HTERT RPE-1 (cell line): ENCODE data around the gene TAPT1.

ENCODE experiments used
- in situ Hi-C: fragments of 300-500 bp; cut with MboI; formaldehyde crosslinking; loops from 4 replicates; pipeline ENCODE4 v1.14.3; 2020; ENCODE audit warnings: low sequenced_read_pairs

TAPT1 gene

DNA sequence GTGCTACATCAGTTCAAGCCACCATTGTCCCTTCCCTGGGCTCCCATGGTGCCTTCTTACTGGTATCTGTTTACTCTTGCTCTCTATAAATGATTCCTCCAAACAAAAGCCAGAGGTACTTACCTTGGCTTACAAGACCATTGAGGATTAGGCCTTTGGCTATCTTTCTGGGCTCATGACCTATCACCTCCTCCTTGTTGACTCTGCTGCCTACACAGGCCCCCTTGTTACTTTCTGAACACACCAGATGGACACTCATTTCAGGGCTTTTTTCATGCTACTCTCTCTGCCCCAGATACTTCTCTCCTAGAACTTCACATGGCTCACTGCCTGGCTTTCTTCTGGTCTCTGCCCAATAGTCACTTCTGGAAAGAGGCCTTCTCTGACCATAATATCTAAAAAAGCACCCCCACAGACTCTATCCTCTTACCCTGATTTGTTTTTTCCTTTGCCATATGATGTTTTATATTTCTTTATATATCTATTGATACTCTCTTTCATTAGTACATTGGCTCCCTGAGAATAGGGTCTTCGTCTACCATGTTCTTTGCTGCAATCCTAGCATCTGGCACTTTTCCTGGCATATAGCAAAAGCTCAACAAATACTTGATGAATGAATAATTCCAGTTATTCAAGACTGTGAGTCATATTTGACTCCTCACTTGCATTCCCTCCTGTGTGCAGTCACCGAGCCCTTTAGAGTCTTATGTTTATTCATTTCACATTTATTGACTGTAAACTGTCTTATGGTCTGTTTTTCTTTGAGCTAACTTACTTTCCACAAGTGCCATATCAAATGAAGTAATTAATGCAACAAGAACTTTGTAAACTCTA lies 27.1 kb upstream of the TAPT1 start:
- in situ Hi-C loops: loop anchor here (25.0 kb wide), 1 partner anchor 216 kb away; no protein-coding TSS in a partner anchor

DNA sequence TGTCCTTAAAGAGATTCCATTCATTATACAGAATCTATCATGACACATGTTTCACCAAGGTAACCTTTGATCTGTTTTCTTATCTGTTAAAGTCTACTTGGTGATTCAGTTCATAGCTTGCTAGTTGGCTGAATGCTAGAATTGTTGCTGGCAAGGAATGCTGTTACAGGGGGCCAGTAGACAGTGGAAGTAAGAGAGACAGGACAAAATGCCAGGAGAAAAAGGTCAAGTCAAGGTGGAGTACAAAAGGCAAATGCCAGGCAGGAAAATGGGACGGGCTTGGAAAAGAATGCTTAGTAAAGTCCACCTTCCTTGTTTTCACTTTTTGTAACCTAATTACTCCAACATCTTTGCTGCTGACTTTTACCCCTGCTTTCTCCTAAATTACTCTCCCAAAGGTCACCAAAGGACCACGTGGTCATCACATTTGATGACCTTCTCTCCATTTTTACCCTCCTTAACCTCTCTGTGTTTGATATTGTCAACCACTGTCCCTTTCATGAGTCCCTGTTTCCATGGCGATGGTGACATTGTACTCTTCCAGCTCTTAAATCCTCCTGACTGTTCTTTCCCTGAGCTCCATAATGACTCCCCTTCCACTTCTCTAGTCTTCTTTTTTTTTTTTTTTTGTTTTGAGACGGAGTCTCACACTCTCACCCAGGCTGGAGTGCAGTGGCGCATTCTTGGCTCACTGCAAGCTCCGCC lies 24.5 kb upstream of the TAPT1 start:
- in situ Hi-C loops: loop anchor here (25.0 kb wide), 1 partner anchor 214 kb away; no protein-coding TSS in a partner anchor

DNA sequence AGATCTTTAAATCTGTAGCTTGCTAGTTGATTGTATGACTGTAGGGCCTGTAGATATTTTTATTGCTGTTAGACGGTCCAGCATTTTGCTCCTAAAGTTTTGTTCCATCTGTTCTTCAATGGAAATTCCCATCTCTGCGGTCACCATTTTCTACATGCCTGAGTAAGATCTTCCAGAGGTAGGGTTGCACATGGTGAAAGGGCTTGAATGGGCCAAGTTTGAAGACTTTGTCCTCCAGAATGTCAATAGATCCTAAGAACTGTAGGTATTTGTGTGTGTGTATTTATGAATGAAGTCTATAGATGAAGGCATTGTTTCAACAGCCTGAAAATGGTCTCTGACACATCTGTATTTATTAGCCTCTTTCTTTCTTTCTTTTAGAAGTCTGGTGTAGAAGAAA lies 22.3 kb upstream of the TAPT1 start:
- in situ Hi-C loops: no loop called here

DNA sequence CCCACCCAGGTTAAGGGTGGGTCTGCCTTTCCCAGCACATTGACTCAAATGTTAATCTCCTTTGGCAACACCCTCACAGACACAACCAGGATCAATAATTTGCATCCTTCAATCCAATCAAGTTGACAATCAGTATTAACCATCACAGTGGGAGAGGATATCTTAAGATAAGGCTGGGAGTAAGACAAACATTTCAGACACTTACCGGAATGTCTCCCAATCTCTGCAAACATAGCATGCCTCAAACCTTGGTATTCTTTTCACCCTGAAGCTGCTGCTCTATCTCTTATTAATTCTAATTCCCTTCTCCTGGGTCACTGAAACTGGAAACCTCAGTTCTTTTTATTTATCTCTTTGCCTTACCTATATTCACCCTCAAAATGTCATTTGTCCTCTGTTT lies 19.0 kb upstream of the TAPT1 start:
- in situ Hi-C loops: no loop called here

DNA sequence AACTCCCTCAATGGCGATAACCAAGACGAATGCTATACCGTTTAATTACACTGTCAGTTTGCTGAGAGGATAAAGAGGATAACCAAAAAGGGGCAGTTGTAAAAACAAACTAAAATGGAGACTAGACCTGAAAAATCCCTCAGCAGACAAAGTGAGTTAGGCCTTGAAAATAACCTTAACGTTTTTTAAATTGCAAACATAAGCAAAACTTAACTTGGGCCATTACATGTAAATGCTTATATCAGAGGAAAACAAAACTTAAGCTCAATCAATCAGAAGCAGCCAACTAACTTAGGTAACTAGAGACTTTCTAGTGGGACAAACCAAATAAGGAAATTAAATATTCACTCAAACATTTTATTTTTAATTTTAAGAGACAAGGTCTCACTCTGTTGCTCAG lies 17.0 kb upstream of the TAPT1 start:
- in situ Hi-C loops: no loop called here

DNA sequence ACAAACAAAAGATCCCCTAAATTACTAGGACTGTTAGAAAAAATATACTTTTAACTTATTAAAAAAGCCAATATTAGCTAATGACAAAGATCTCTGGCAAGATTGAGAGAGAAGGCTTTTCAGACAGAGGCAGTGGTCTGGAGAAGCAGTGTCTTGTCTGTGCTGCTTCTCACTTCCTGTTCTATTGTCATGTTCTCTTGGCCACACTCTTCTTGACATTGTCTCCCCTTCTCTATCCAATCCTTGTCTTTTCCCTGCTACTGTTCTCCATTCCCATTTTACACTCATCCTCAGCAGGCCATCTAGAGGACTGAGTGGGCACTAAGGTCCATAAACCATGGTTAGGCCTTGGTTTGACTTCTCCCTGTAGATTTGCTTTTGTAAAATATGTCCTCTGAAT lies 14.0 kb upstream of the TAPT1 start:
- in situ Hi-C loops: no loop called here

DNA sequence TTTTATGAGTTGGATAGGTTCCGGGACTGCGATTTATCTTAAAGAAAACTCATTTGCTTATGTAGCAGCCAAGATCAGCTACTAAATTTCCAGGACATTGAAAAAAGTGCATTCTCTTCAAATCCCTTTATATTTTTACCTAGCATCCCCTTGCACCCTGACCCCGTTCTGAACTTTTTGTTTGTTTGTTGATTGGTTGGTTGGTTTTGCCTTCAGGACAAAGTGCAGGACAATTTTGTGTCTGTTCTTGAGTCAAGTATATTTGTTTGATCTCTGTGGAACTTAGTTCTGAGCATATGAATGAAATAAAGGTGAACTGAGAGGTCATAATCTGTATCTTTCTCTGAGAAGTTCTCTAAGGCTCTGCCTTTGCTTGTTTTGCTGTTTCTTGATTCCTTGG lies 12.8 kb upstream of the TAPT1 start:
- in situ Hi-C loops: no loop called here

DNA sequence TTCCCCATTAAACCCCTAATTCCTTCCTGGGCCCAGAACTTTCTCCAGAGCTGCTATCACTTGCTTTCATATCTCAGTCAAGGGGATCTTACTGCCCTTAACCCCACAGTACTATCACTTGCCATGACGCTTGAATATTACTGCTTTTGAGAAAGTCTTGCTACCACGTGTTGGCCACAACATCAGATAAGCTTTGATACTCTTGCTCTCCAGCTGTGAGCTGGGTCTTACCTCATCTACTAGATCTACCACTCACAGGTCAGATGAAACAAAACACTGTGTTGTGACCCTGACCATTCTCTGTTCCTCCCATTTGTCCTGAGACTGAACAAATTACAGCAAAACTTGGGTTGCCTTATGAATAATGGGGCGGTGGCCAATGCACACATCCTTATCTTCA lies 12.1 kb upstream of the TAPT1 start:
- in situ Hi-C loops: no loop called here

DNA sequence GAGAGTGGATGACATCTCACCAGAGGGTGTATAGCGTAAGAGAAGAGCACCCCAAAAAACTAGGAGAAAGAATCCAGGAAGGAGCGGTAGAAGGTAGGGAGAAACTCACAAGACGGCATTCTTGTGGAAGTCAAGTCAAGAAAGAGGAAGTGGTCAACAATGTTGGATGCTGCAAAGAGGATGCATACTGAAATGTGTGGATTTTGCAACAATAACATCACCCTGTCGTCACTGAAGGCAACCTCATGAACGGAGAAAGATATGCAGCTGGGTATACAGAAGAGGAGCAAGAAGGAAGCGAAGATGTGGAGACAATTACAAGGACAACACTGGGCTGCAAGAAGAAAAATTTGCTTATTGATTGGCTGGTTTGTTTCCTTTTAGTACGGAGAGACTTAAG lies 11.4 kb upstream of the TAPT1 start:
- in situ Hi-C loops: no loop called here

DNA sequence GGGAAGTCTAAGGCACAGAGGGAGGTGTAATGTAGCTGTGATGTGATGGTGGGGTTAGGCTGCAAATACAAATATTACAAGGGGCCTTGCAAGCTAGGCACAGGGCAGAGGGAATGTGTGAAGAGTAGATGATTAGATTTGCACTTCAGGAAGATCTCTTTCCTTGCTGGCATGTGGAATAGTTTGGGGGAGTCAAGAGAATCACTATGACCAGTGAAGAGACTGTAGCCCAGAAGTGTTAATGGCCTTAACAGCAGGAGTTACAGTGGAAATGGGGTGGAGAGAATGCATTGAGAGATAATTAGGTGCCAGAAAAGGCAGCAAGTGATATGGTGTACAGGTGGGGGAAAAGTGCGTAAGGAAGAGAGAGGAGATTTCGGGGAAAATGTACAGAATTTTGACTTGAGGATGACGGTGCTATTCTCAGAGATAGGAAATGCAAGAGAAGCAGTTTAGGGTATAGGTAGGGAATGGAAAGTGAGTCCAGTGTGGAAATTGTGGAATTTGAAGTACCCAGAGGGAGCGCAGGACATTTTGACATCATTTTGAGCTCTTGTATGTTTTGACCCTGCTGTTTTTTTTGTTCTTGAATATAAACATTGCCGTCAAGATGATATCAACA lies 10.2 kb upstream of the TAPT1 start:
- in situ Hi-C loops: no loop called here

DNA sequence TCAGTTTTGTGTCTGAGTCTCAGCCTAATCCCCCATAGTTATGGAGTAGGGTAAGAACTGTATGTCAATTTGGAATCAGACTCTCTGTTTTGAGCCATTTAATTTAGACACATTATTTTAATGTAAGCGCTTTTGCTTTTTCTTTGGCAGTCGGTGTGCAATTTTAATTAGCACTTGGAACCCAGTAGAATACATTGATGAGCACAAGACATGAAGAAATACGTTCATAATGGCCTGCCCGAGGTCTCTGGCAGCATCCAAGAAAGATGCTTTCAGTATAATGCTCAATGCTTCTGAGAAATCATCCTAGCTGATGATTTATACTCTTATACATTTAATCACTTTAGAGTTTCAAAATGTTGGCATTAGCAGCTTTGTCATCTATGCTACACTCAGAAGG lies 8.9 kb upstream of the TAPT1 start:
- in situ Hi-C loops: no loop called here

DNA sequence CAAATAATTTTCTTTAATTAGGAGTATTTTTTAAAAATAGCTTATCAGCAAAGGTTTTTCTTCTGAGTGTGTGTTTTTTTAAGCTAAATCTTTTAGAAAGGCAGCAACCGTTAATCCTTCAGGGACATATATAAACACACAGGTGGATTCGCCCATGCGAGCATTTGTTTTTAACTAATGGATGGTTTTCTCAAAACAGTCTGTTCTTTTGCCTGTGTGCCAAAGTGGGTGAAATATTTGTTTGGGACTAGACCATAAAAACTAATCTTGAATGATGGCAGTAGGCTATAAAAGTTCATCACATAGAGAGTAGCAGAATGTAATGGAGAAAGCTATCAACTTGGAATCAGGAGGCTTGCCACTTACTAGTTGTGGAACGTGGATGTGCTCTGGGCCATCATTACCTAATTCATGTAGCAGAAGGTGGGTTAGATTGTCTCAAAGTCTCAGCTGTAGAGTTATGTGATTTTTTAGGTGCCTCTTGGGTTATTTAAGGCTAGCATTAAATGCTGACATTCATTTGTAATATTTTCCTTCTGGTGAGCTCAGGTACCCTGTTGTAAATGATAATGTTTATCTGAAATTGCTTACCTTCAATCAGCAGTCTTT lies 7.4 kb upstream of the TAPT1 start:
- in situ Hi-C loops: no loop called here

DNA sequence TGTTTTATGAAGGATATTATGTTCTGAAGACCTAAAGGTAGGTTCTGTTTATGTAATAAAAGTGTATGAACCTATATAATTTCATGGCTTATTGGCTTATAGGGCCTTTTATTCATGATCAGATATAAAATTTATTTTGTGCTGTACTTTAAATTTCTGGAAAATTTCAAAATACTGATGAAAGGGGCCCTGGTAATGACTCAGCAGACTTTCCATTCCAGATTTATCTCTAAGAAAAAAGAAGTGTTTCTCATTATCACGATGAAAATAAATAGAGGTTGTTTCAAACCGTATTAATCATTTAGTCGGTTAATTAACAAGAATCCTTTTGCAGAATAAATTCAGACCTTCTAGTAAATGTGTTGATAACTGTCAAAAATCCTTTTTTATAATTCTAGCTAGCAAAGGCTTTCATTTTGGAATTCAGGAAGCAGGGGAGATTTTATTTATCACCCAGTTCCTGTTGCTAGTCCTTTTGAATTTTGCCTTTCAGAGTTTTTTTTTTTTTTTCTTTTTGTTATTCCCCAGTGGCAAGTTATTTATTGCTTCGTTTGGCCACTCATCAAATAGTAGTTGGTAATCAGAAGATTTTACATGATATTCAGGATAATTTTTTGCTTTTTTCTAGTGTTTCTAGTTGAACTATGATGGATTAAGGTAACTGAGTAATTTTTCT lies 5.4 kb upstream of the TAPT1 start:
- in situ Hi-C loops: no loop called here

DNA sequence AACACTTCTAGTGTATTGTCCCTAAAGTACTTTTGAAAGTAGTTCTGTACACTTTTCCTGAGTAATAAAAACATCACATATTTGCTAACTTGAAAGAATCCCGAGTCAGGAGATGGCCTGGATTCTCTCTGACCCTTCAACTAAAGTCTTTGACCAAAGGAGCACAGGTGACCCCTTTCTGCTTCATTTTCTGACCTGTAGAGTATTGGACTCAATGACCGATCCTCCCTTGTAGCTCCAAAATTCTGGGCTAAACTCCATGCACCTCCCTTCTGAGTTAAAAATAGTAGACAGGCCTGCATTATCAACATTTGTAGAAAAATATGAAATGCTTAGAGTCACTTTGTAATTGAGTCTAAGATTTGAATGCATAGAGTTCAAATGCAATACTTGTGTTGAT lies 4.0 kb upstream of the TAPT1 start:
- in situ Hi-C loops: no loop called here

DNA sequence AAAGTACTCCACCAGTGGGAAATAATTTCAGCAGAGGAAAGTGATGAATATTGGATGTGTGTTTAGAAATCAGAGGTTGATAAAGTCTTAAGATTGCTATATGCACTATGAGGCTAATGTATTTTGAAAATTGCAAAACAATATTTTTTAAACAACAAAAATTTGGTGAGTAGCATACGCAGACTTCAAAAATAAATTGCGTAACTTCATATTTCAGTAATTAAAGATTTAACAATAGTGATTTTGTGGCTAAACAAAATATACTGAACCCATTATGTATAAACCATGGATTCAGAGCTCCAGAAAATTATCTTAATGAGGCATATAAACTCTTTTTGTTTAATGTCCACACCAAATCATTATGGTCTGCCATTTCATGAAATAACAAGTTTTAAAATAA lies 3.3 kb upstream of the TAPT1 start:
- in situ Hi-C loops: no loop called here

DNA sequence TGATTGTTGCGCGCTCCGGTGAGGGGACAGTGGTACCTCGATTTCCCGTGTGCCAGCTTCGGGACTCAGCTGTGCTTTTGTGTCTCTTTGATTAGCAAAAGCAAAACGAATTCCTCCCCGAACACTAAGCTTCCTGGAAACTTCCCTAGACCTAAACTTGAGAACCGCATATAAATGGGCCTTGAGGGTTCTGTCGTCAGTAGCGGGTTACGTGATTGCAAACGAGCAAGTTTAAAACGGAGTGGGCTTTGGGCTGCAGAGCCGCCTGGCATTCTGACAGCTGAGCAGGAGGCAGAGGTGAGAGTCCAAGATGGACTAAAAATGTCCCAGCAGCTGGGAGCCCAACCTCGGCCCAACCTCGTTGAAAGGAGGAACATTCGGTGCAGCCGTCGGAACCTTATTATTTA lies 1.2 kb upstream of the TAPT1 start:
- in situ Hi-C loops: no loop called here

DNA sequence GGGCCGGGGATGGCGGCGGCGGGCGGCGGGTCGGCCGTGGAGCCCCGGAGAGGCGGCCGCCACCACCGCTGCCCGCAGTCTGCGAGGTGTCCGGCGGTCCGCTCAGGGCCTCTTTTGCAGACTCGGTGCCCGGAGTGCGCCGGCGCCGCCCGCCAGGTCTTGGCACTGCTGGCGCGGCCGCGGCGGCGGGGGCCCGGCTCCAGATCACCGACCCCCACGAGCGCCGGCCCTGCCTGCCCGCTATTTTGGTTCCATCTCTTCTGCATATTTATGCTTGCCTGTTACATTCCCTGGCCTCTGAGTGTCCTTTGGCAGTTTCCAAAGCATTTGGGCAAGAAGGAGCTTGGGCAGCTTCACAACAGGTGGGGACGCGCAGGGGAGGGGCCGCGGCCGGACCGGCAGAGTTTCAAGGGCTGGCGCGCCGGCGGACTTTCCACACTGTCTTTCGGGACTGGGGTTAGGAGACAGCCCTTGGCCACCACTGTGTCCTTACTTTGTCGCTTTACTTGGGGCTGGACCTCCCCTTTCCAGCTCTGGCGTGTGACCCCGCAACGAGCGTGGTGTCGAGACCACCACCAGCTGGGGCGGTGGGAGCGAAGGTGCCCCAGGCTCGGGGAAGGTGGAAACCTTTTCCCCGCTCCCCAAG lies 668 bp upstream of the TAPT1 start:
- in situ Hi-C loops: no loop called here

DNA sequence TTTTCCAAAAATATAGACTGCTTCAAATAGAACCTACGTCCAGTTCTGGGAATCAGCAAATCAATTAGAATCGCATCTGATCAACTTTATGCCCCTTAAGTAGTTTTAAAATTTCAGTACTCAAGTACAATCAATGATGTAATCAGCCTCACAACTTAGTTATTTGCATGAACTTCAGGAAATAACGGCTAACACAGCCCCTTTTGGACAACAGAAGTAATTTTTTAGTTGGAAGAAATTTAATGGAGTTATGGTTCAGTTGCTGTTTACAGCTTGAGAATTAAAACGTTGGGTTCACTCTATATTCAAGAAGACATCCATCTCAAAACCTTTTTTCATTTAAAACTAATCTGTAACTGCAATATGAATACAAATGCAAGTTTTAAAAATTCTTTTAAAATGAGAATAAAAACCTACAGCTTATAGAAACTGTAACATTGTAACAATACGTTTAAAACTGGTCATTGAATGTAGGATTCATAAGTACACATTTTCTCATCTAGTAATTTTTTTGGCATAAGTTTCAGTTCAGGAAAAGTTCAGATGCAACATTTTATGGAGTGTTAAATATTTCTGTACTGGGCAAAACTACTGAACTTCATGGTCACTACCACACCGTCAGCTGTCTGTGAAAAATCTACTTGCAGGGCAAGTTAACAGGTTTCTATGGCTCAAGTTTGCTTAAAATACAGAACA lies 956 bp downstream of the TAPT1 start:
- in situ Hi-C loops: no loop called here

DNA sequence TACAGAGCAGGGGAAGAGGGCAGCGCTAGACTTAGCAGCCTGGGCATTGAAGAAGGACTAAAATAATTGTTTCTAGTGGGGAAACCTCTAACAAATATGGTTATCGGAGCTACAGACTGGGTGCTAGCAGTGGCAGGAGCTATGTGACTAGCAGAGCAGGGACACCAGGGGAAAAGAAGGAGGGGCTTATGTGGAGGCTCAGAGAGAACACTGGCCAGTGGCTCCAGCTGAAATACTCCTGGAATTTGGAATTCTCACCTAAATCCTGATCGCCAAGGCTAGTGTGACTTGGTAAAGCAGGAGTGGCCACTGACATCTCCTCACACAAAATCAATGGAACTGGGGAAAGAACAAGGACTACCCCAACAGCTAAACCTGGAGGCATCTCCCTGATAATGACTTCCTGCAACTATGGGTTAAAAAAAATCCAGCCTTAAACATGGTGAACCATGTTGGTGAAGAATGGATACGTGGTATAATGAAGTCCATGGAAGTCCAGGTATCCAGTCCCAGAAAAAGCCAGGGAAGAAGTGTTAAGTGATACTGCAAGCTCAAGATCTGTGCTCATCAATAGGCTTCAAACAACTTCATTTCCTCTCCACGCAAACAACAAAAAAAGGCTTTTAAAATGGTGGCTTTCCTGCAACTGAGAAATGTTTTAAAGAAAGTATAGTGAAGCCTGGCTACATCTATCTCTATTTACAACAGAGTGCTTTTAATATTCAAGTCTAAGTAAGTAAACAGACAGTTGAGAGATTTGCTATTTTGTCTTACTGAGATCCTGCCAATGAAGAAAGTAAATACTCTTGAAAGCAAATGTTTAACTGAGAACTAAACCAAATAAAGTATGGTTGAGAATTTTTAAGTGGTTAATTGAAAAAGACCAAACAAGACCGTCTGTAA lies 1.8 kb downstream of the TAPT1 start:
- in situ Hi-C loops: no loop called here
